Adrenal gland (tissue), 12 donors: ENCODE measurements around the gene SPTBN1. TPM values are rescaled to one million over a fixed set of nuclear protein-coding genes. Genes with fewer than 3 reads are reported as not detected.
A peak's percentile ranks its signal among the peaks of the same experiment; 100 is the strongest.
"Not testable (repeated sequence)": the region's sequence is repeated elsewhere in the genome, so short reads cannot be mapped to it uniquely, and the experiment has no call there.

ENCODE experiments used
- DNase-seq, 7 donors: peaks; one replicate each; pipeline ENCODE4 v3.0.0-alpha.2; 2019 to 2020
- H3K27ac ChIP-seq, 5 donors: fragments of 200-600 bp; sonication (generic) in 4 of 5; 1 replicate in 3 of 5; 2 replicates in 2 of 5; pipeline versions ENCODE4 v1.5.1 to v1.8.0; 2016 to 2020; ENCODE audit warnings: mild to moderate bottlenecking in 1 of 5
- H3K27me3 ChIP-seq: fragments of 200-600 bp; 2 replicates; pipeline ENCODE4 v1.8.0; 2021
- H3K36me3 ChIP-seq, 2 donors: fragments of 200-600 bp; replicated peaks in 1 of 2; 1 replicate in 1 of 2; 2 replicates in 1 of 2; pipeline versions ENCODE4 v1.5.1 to v1.8.0; 2018 to 2022
- H3K4me1 ChIP-seq, 2 donors: fragments of 200-600 bp; replicated peaks in 1 of 2; 1 replicate in 1 of 2; 2 replicates in 1 of 2; pipeline versions ENCODE4 v1.5.1 to v1.8.0; 2018 to 2021
- H3K4me3 ChIP-seq, 4 donors: fragments of 200-600 bp; sonication (generic) in 3 of 4; one replicate each; pipeline ENCODE4 v1.5.1; 2016 to 2018
- H3K9me3 ChIP-seq, 3 donors: fragments of 200-600 bp; sonication (generic) in 1 of 3; replicated peaks in 1 of 3; 1 replicate in 2 of 3; 2 replicates in 1 of 3; pipeline versions ENCODE4 v1.5.1 to v1.8.0; 2016 to 2021
- CTCF ChIP-seq, 6 experiments: fragments of 450-650 bp in 4 of 6; fragments of 200-600 bp in 2 of 6; sonication (generic) in 1 of 6; IDR thresholded peaks; 1 replicate in 5 of 6; 2 replicates in 1 of 6; pipeline versions ENCODE4 v1.5.1 to v1.8.0; 2016 to 2021; ENCODE audit warnings: antibody characterized with exemption in 6 of 6, mild to moderate bottlenecking in 2 of 6, moderate library complexity in 1 of 6
- POLR2A ChIP-seq, 2 donors: fragments of 450-650 bp; IDR thresholded peaks; one replicate each; pipeline ENCODE4 v1.6.1; 2017; ENCODE audit warnings: antibody characterized with exemption in 2 of 2, mild to moderate bottlenecking in 2 of 2, moderate library complexity in 1 of 2
- WGBS, 4 donors: extraction: QIAGEN DNeasy Blood & Tissue Kit in 2 of 4; methylation state at CpG; one replicate each; pipeline versions ENCODE4 v1.1.5 to v1.1.7; 2013 to 2017; 5-methylcytosine and 5-hydroxymethylcytosine counted together
- intact Hi-C, 2 donors: fragments of 100-400 bp; cut with DNase I; formaldehyde crosslinking; loops; one replicate each; pipeline versions ENCODE4 v1.14.1 to v1.15.0; 2022 to 2023
- polyA plus RNA-seq, 3 donors: library from polyadenylated mRNA; stranded (reverse); fragments of 200-250 nt in 2 of 3; fragments of 350-450 nt in 1 of 3; fragmentation: Illumina TruSeq in 1 of 3; extraction: RNeasy Lipid Tissue Mini Kit (QIAGEN cat#74804) in 1 of 3; gene quantifications; one replicate each; pipeline ENCODE4 v1.2.3, GENCODE V29; 2013 to 2014
- total RNA-seq, 9 donors: library from RNA; depleted of rRNA in 4 of 9; stranded (reverse); fragments of >200 nt in 4 of 9; fragments of 120-200 nt in 1 of 9; fragmentation: NEBNext Ultra II Directional in 1 of 9; extraction: Animal tissue kit (Norgen Biotek cat#: 25700) in 1 of 9; gene quantifications; one replicate each; pipeline versions ENCODE4 v1.1.0 to v1.2.4, GENCODE V29; 2013 to 2023
- donor health status: healthy with polysubstance abuse.
- donor health status: Bipolar disorder and iron deficiency.
- donor health status: DM: yes; HTN: yes; CAD: no.
- donor health status: DM: no; HTN: no; CAD: no.
- donor health status: DM: no; HTN: no; CAD: no.
- donor health status: DM: yes; HTN: yes; CAD: no.

SPTBN1 gene
- total and polyA plus RNA-seq, 12 donors, result 72.9 to 653 (median 493) TPM

GRCh38 chr2:54528311-54528955 is 72.3 kb downstream of the SPTBN1 start:
- intact Hi-C loops, result loop anchor here in 1 of 2 donors (10.0 kb wide), 1 partner anchor 176 kb away; no protein-coding TSS in a partner anchor
- DNase-seq, result no peak
- H3K4me1 ChIP-seq, result peaks cover 10 to 30% of the 10 kb centered on the region in 2 donors
- 93 to 96% (median 94%) methylated on average over 1 of the region's 1 CpG for WGBS, 4 donors
- H3K36me3 ChIP-seq, result peaks cover 0 to 22% of the 10 kb centered on the region in 2 donors
- no peaks in the 10 kb centered on the region for H3K27me3 ChIP-seq
- H3K4me3 ChIP-seq, result no peak overlapping the region
- H3K9me3 ChIP-seq, result no peaks in the 10 kb centered on the region
- no peak overlapping the region for H3K27ac ChIP-seq
- no peak for TF ChIP-seq POLR2A (IDR thresholded peaks at IDR 0.05)
- no peak for TF ChIP-seq CTCF (IDR thresholded peaks at IDR 0.05)

- H3K27ac ChIP-seq, H3K27me3 ChIP-seq, H3K9me3 ChIP-seq, DNase-seq, H3K4me3 ChIP-seq: not testable (repeated sequence)
- WGBS, 4 donors, result 83 to 100% (median 91%) methylated on average over 1 of the region's 1 CpG
- intact Hi-C loops, result loop anchor here in 1 of 2 donors (10.0 kb wide), 1 partner anchor 175 kb away; no protein-coding TSS in a partner anchor
- Histone ChIP-seq H3K4me1 (peaks cover 6 to 24% of the 10 kb centered on the region in 2 donors), H3K36me3 (peaks cover 0 to 22% of the 10 kb centered on the region in 2 donors)
Measured at GRCh38 chr2:54529518-54529917, 73.4 kb downstream of the SPTBN1 start.

- TF ChIP-seq POLR2A (IDR thresholded peaks at IDR 0.05), result no peak
- TF ChIP-seq CTCF (IDR thresholded peaks at IDR 0.05), result no peak
- Histone ChIP-seq H3K9me3 (no peaks in the 10 kb centered on the region), H3K4me1 (peaks cover 4 to 21% of the 10 kb centered on the region in 2 donors), H3K4me3 (no peak overlapping the region), H3K27ac (peak overlapping the region in 1 of 5 donors; percentile 13), H3K36me3 (peaks cover 0 to 22% of the 10 kb centered on the region in 2 donors), H3K27me3 (no peaks in the 10 kb centered on the region)
- 70 to 90% (median 84%) methylated on average over 2 of the region's 2 CpGs for WGBS, 4 donors
- intact Hi-C loops, result loop anchor here in 1 of 2 donors (10.0 kb wide), 1 partner anchor 175 kb away; no protein-coding TSS in a partner anchor
- DNase-seq, result no peak
Measured at GRCh38 chr2:54529935-54530334, 73.8 kb downstream of the SPTBN1 start.

GRCh38 chr2:54531558-54531957 is 75.4 kb downstream of the SPTBN1 start:
- H3K4me1 ChIP-seq, result peaks cover 0 to 14% of the 10 kb centered on the region in 2 donors
- TF ChIP-seq POLR2A (IDR thresholded peaks at IDR 0.05) (no peak), CTCF (IDR thresholded peaks at IDR 0.05) (no peak)
- H3K9me3 ChIP-seq, result no peaks in the 10 kb centered on the region
- DNase-seq, result peak in 6 of 7 donors; percentile 37 to 73 (median 60)
- H3K36me3 ChIP-seq, result peaks cover 0 to 16% of the 10 kb centered on the region in 2 donors
- H3K4me3 ChIP-seq, result no peak overlapping the region
- WGBS, 4 donors, result 44 to 52% (median 48%) methylated on average over 5 of the region's 5 CpGs
- no peaks in the 10 kb centered on the region for H3K27me3 ChIP-seq
- H3K27ac ChIP-seq, result peak overlapping the region in 4 of 5 donors; percentile 37 to 83 (median 68)
- intact Hi-C loops, result no loop called here
